ENCODE data around the gene FOXL2.
"Not testable (repeated sequence)": the region's sequence is repeated elsewhere in the genome, so short reads cannot be mapped to it uniquely, and the experiment has no call there.

Gene FOXL2

DNA sequence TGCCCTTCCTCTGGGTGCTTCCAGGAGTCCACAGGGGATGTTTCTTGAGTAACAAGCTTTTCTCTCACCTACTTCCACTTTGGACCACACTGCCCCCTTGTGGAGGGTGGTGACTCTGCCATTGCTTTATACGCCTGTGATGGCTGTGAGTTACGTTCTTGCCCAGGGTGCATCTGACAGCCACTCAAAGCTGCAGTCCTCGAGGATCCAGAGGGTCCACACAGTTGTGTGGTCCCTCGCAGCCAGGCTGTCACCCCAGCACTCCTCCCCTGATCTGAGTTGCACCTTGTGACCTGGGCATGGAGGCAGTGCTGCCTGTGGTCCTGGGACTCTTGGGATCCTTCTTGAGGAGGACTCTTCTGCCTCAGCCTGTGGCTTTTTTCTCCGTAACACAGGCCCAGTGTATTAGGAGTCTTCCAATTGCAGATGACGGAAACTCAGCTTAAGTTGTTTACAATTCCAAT, 23.4 kb downstream of the FOXL2 start:
- peak; percentile 54 to 78 for DNase-seq

DNA sequence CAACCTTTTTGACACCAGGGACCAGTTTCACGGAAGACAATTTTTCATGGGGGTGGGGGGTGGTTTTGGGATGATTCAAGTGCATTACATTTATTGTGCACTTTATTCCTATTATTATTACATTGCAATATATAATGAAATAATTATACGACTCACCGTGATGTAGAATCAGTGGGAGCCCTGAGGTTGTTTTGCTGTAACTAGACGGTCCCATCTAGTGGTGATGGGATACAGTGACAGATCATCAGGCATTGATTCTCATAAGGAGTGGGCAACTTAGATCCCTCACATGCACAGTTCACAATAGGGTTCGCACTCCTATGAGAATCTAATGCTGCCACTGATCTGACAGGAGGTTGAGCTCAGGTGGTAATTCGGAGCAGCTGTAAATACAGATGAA, 24.5 kb downstream of the FOXL2 start:
- DNase-seq = not testable (repeated sequence)

DNA sequence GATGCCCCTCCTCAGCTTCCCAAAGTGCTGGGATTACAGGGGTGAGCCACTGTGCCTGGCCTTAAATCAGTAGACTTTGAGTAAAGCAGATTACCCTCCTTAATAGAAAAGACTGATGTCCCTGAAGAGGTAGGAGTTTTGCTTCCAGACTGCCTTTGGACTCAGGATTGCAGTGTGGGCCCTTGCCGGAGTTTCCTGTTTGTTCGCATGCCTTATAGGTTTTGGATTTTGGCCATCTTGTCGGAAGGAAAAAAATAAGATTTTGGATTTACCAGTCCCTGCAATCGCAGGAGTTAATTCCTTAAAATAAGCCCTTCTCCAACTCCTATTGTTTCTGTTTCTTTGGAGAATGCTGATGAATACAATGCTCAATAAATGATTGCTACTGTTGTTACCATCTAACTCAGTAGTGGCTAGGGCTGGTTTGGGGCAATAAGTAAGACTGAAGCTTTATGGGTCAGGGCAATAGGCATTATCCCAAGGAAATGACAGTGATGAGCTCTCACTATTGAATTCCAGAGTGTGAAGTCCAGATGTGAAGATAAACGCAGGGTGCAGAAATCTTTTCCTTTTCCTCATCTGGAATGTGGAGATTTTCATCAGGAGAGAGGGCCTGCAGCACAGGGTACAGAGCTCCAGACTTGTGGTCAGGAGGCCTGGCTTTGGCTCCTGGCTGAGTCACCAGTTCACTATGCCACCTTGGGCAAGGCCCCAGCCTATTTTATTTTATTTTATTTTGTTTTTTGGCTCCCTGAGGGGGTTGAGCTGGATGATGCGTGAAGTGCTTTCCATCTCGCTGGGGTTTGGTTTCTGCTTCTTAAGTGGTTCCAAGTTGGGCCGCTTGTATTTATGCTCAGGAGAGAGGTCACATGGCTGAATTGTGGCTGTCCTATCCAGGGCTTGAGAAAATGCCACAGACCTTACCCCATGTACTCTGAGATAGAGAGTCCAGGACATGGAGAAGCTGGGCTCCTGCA, 25.3 kb downstream of the FOXL2 start:
- DNase-seq = no peak

DNA sequence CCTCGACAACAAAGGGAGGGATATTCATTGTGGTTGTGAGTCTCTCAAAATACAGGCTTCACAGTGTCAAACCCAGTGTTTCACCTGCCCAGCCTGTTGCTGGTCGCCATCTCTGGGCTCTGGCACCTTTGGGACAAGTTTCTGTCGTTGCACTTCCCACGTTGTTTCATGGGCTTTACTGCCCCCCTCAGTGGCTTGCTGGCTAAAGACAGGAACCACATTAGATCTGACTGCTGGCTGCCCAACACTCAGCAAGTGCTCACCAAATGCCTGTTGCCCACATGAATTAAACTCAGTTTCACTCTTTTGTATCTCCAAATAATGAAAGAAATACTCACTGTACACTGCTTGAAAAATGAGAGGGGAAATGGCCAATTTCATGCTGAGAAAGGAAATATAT, 27.6 kb downstream of the FOXL2 start:
- peak in 1 of 2 experiments; percentile 10 for DNase-seq

DNA sequence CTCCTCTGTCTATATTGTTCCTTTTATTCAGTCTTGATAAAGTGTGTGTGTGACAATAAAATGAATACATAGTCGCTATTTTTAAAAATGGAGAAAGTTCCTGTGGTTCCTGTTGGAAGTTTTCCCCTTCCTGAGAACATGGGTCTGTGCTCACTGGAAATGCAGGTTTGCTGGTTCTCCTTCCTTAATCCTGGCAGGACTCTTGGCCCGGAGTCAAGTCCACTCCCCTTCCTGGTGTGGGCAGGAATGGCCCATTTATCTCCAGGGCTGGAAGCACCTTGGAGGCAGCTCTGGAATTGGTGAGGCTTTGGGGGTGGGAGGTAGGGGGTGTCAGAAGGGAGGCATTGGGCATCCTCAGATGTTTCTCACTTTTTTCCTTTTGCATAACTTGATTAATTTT, 30.1 kb downstream of the FOXL2 start:
- no peak for DNase-seq

DNA sequence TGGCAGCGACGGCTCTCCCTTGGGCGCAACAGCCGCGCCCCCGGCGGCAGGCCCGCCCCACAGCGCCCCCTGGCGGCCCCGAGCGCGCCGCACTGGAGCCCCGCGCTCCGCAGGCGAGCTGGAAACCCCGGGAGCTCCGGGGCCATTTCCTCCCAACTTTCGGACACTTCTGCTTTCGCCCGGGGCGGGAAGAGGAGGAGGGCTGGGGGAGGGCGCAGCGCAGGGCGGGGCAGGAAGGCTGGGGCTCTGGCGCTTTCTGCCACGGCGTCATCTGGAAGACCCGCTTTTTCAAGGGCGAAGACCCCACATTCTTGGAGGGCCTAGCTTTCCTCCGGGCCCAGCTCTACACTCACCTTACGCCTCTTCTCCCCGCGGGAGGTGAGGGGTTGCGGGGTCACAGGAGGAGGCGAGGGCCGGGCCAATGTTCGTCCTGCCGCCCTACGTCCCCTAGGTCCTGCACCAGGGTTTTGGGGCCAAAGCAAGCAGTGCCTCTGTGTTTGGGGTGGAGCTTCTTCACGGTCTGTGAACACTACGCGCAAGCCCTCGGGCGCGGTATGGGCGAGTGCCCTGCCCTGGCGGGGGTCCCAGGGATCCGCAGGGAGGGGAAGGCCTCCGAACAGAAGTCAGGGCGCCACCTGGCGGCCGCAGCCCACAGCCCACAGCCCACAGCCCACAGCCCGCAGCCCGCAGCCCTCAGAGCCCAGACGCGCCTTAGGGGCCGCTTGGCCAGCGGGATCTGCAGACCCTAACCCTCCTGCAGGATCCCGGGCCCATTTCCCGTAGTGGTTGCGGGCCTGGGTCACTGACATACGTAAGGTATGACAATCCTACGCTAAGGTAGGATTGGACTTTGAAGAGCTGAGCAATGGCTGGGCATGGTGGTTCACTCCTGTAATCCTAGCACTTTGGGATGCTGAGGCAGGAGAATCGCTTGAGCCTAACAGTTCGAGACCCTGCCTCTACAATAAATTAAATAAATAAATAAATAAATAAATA, 31.1 kb downstream of the FOXL2 start:
- peak; percentile 76 to 82 for DNase-seq

DNA sequence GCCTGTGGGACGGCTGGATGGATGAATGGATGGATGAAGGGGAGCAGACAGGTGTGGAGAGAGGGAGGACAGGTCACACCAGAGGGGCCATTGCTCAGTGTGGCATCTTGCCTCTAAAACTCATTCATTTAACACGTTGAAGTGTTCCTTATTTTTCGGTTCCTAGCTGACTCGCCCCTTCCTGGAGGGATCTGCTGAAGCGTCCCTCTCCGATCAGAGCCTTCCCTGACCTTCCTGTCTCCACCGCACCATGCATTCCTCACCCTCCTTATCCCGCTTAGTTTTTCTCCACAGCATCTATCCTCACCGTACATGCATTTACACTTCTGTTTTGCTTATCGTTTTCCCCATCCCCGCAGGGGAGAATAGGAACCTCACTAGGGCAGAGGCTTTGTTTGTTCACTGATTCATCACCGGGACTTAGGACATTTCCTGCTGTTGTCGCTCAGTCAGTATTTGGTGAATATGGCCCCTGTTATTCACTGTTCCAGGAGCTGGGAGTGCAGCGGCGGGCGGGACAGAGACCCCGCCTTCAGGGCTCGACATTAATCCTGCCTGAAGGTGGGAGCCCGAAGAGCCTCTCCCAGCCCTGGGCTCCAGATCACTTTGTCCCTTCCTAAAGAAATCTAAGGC, 32.0 kb downstream of the FOXL2 start:
- DNase-seq = no peak

DNA sequence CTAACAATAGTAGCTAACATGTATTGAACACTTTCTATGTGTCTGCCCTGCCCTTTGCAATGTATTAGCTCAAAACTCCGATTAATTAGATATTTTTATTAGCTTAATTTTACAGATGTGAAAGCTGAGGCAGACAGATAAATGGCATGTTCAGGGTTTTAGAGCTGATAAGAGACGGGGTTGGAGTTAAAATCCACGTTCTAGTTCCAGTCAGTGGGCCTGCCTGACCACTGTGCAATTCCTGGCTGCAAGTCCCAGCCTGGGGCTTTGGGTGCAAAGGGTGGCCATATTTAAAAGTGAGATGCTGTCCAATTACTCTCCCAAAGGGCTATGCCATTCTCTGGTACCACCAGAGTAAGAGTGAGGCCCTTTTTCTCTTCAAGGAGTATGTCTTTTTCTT, 33.2 kb downstream of the FOXL2 start:
- DNase-seq = no peak

DNA sequence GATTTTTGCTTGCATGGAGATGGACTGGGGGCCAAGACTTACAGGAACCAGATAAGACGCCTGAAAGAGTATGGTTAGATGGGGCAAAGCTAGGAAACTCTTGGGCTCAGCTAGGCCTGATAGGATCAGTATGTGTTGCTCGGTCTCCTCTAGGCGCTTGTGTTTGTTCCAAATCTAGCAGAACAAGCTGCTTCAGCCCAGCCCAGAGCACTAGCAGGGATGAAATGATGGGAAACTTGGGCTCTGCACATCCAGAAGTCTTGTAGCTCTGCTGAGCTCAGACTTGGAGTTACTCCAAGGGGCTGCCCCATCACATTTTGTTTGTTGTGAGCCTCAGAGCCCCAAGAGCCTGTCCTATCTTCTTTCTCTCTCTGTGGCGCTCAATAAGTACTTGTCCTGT, 34.7 kb downstream of the FOXL2 start:
- no peak for DNase-seq

DNA sequence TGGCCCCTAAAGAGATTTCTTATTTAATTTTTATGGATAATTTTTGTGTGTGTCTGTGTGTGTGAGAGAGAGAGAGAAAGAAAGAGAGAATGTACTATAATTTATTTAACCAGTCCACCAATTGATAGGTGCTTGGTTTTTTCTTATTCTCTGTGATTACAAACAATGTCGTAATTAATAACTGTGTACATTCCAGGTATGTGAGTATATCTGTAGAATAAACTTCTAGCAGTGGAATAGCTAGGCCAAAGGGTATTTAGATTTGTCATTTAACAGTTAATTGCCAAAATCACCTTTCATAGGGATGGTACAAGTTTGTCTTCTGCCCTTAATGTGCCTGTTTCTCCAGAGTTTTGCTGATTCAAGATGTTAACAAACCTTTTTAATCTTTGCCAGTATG, 35.3 kb downstream of the FOXL2 start:
- DNase-seq = no peak

DNA sequence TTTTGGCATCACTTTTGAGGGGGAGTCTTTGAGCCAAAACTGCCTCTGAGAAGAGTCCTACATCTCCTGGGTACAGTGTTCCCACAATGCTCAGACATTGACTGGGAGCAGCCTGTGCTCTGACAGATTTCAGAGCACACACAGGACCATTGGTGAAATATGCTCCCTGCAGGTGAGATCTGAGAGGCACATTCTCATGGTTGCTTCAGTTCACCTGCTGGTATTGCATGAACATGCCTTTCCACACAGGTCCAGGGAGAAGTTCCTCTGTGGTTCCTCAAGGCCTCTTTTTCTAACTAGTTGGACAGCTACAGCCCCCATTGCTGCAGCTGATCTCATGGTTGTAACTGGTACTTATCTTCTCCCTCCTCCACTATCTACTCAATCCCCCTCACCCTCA, 37.0 kb downstream of the FOXL2 start:
- DNase-seq = no peak

DNA sequence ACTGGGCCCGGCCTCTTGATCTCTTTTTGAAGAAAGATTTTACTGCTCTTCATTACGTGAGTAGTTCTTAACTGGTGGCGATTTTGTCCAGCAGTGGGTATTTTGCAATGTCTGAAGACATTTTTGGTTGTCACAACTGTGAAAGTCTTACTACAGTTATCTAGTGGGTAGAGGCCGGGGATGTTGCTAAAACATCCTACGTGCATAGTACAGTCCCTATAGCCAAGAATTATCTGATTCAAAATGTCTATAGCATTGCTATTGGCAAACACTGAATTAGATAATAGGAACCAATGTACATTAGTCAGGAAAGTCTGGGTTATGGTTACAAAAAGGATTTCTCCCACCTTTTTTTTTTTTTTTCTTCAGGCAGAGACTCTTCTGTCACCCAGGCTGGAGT, 38.1 kb downstream of the FOXL2 start:
- DNase-seq = no peak

DNA sequence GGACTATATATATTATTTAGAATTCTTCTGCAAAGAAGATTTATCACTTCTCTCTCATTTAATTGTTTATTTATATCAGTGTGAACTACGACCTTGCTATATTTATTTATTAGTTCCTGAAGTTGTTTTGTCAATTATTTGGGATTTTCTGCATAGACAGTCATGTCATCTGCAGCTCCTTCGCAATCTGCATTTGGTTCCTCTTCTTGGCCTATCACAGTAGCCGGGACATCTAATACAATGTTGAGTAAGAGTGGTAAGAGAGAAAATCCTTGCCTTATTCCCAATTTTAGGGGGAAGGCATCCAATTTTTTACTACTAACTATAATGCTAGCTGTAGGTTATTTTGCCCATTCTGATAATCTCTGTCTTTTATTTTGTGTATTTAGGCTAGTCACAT, 39.4 kb downstream of the FOXL2 start:
- DNase-seq = no peak

DNA sequence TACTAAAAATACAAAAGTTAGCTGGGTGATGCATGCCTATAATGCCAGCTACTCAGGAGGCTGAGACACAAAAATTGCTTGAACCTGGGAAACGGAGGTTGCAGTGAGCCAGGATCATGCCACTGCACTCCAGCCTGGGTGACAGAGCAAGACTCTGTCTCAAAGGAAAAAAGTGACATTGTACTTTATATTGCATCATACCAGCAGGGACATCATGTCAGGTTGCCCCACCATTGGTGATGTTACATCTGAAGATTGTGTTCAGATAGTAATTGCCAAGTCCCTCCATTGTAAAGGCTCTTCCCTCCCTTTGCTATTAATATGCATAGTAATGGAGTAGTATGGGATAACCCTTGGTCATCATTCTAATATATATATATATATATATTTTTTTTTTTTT, 44.8 kb downstream of the FOXL2 start:
- no peak for DNase-seq

DNA sequence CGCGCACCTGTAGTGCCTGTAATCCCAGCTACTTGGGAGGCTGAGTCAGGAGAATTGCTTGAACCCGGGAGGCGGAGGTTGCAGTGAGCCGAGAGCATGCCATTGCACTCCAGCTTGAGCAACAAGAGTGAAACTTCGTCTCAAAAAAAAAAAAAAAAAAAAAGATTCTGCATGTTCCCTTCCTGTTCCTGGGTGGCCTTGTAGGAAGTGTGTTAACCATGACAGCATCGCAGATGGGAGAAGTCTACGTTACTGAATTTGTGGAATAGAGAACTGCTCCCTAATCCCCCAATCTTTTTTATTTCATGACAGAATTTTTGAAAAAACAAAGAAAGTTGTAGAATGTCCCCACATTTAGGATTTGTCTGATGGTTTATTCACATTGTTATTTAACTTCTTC, 45.4 kb downstream of the FOXL2 start:
- no peak for DNase-seq

DNA sequence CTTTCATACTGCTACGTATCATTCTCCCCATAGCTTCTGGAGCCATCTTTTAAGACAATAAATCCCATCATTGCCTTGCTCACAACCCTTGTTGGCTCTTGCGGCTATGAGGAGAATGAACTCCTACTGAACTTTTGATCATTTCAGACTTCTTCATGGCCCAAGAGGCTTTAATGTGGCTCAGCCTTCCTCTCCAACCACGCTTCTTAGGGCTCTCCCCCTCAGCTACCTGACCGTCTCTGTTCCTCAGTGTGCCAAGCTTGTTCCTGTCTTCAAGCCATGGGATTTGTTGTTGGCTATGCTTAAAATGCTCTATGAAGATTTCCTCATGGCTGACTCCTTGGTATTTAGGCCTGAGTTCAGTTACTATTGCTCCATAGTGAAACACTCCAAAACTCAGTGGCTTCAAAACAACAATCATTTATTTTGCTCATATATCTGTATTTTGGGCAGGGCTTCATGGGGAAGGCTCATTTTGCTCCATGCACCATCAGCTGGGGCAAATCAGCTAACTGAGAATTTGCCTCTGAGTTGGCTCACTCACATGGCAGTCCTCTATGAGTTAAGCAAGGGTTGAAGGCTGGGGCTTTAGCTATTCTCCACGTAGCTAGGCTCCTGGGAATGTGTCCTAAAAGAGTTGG, 47.5 kb downstream of the FOXL2 start:
- DNase-seq = no peak

DNA sequence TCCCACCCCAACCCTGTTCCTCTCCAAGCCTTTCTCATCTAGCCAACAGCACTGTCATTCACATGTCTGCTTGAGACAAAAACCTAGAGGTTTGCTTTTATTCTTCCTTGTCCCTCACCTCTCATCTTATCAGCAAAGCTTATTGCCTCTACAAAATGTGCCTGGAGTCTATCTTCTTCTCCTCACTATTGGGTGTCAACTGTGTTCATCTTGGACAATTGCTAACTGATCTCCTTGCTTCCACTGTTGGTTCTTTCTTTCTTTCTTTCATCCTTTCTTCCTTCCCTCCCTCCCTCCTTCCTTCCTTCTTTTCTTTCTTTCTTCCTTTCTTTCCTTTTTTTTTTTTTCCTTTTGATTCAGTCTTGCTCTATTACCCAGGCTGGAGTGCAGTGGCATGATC, 48.2 kb downstream of the FOXL2 start:
- no peak for DNase-seq

DNA sequence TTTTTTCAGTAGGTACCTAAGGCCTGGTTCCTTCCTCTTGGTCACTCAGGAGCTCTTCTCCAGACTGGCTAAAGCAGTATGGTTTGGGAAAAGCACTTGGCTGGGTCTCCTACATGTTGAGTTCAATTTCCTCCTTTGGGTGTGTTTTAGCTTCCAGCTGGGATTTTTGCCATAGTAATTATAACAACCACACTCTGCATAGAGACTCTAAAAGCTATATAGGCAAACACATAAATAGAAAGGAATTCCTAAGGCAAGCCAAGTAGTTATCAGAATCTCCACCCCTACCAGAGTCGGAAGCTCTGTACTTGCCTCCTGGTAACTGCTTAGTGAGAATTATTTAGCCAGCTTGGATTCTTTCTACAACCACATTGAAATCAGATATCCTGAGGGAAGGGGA, 48.6 kb downstream of the FOXL2 start:
- no peak for DNase-seq
